ENCODE measurements around the gene ZSCAN5A.

DNA sequence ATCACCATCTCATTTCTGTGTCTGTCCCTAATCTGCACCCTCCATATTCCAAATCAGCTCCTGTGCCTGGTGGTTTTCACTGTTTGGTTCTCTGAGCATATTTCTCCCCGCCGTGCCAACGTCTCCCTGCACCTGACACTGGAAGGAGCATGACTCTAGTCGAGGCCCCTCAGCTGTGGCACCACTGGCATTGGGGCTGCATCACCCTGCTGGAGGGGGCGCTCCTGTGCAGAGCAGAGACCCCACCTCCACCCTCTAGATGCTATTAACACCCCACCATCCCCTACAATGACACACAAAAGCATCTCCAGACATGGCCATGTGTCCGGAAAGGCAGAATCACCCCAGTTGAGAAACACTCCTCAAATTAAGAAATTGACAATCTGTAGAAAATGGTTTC is 91.7 kb downstream of the ZSCAN5A start:
- TF ChIP-seq, protein P1, sequence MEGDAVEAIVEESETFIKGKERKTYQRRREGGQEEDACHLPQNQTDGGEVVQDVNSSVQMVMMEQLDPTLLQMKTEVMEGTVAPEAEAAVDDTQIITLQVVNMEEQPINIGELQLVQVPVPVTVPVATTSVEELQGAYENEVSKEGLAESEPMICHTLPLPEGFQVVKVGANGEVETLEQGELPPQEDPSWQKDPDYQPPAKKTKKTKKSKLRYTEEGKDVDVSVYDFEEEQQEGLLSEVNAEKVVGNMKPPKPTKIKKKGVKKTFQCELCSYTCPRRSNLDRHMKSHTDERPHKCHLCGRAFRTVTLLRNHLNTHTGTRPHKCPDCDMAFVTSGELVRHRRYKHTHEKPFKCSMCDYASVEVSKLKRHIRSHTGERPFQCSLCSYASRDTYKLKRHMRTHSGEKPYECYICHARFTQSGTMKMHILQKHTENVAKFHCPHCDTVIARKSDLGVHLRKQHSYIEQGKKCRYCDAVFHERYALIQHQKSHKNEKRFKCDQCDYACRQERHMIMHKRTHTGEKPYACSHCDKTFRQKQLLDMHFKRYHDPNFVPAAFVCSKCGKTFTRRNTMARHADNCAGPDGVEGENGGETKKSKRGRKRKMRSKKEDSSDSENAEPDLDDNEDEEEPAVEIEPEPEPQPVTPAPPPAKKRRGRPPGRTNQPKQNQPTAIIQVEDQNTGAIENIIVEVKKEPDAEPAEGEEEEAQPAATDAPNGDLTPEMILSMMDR (IDR thresholded peaks at IDR 0.05) = no peak
- no peak for TF ChIP-seq POLR2A (IDR thresholded peaks at IDR 0.05)

Measured in uterus (tissue), 2 donors.